A549 (cell line): ENCODE measurements around the gene RAB13. TPM values are rescaled to one million over a fixed set of nuclear protein-coding genes. Genes with fewer than 3 reads are reported as not detected.

Source experiments
- ATAC-seq, 2 experiments: fragments of 200-7000 bp in 1 of 2; fragments of >200 bp in 1 of 2; cut with Nextera tagmentation in 1 of 2; cut with Tn5 transposase in 1 of 2; 3 replicates each; pipeline versions ENCODE4 v1.8.0 to v1.9.1; 2018 to 2020; ENCODE audit warnings: mild to moderate bottlenecking in 1 of 2, moderate library complexity in 1 of 2
- CTCF ChIA-PET: fragments of 300-600 bp; sonication (Branson Sonifier 250); formaldehyde crosslinking; extraction: SDS; loops from one replicate; lab custom pipeline; 2021; ENCODE audit warnings: antibody characterized with exemption, inconsistent platforms; lab: Yijun Ruan, JAX
- POLR2A ChIA-PET: fragments of 350-600 bp; formaldehyde crosslinking; extraction: SDS; loops from one replicate; lab custom pipeline; 2021; ENCODE audit warnings: antibody characterized with exemption, inconsistent platforms; lab: Yijun Ruan, JAX
- DNase-seq, 2 experiments: peaks; one replicate each; pipeline versions ENCODE4 v3.0.0 to v3.0.0-alpha.2; 2011 to 2016; ENCODE audit warnings: low read depth in 1 of 2, low spot score in 1 of 2
- FAIRE-seq: peaks from 2 replicates; lab custom pipeline; 2011; peaks lifted over from hg19 to GRCh38; lab: Jason Lieb, UNC
- H3K27ac ChIP-seq, 2 experiments: fragments of >200 bp; sonication (Bioruptor Twin); formaldehyde crosslinking; 3 replicates each; pipeline ENCODE4 v1.5.1; 2016 to 2017
- H3K4me1 ChIP-seq: fragments of >200 bp; sonication (Bioruptor Twin); formaldehyde crosslinking; 3 replicates; pipeline ENCODE4 v1.6.1; 2016
- H3K4me2 ChIP-seq: fragments of >200 bp; sonication (Bioruptor Twin); formaldehyde crosslinking; 3 replicates; pipeline ENCODE4 v1.6.1; 2016
- H3K4me3 ChIP-seq: fragments of >200 bp; sonication (Bioruptor Twin); formaldehyde crosslinking; 3 replicates; pipeline ENCODE4 v1.5.1; 2016
- H3K9me3 ChIP-seq: fragments of >200 bp; sonication (Bioruptor Twin); formaldehyde crosslinking; 3 replicates; pipeline ENCODE4 v1.6.1; 2016
- CBX8 ChIP-seq: fragments of 200-600 bp; sonication (generic); IDR thresholded peaks from 2 replicates; pipeline ENCODE4 v1.6.1; 2016
- CHD4 ChIP-seq: fragments of 200-600 bp; sonication (generic); IDR thresholded peaks from 2 replicates; pipeline ENCODE4 v1.6.1; 2016; ENCODE audit warnings: antibody characterized with exemption, mild to moderate bottlenecking, borderline replicate concordance
- EP300 ChIP-seq, 2 experiments: fragments of >200 bp; sonication (Bioruptor Twin); formaldehyde crosslinking; IDR thresholded peaks; 2 replicates in 1 of 2; 3 replicates in 1 of 2; pipeline ENCODE4 v1.6.1; 2016 to 2017
- ESRRA ChIP-seq: fragments of 150-350 bp; IDR thresholded peaks from 2 replicates; pipeline ENCODE4 v1.6.1; 2014; ENCODE audit warnings: mild to moderate bottlenecking, low read length, borderline replicate concordance
- FOXS1 ChIP-seq: fragments of 250-450 bp; sonication (Bioruptor Pico); IDR thresholded peaks from 2 replicates; pipeline ENCODE4 v1.5.0; 2020; ENCODE audit warnings: mild to moderate bottlenecking, moderate library complexity
- HEYL ChIP-seq: fragments of 250-450 bp; sonication (Bioruptor Pico); IDR thresholded peaks from 2 replicates; pipeline ENCODE4 v1.8.0; 2021; ENCODE audit warnings: mild to moderate bottlenecking, moderate library complexity
- HOXB5 ChIP-seq: fragments of 250-450 bp; sonication (Bioruptor Pico); IDR thresholded peaks from 2 replicates; pipeline ENCODE4 v1.5.0; 2020; ENCODE audit warnings: mild to moderate bottlenecking, moderate library complexity
- JUN ChIP-seq, 2 experiments: fragments of >200 bp; sonication (Bioruptor Twin); formaldehyde crosslinking; IDR thresholded peaks; 2 replicates in 1 of 2; 3 replicates in 1 of 2; pipeline ENCODE4 v1.6.1; 2016 to 2017
- JUNB ChIP-seq: fragments of >200 bp; sonication (Bioruptor Twin); formaldehyde crosslinking; IDR thresholded peaks from 2 replicates; pipeline ENCODE4 v1.6.1; 2016
- KDM1A ChIP-seq: fragments of 200-600 bp; sonication (generic); IDR thresholded peaks from 2 replicates; pipeline ENCODE4 v1.6.1; 2016; ENCODE audit warnings: low read depth, mild to moderate bottlenecking
- MAFK ChIP-seq: fragments of 450-650 bp; IDR thresholded peaks from 2 replicates; pipeline ENCODE4 v1.6.1; 2014; ENCODE audit not compliant: partially characterized antibody
- MYC ChIP-seq: IDR thresholded peaks from 2 replicates; pipeline ENCODE4 v1.6.1; 2012; ENCODE audit warnings: mild to moderate bottlenecking, inconsistent platforms, low read length, improper control_type of control experiment, borderline replicate concordance
- NFE2L2 ChIP-seq: fragments of 150-350 bp; conservative IDR thresholded peaks from 2 replicates; pipeline ENCODE4 v1.6.1; 2014; ENCODE audit warnings: low read length
- NPAS2 ChIP-seq: fragments of 250-450 bp; sonication (Bioruptor Pico); IDR thresholded peaks from 2 replicates; pipeline ENCODE4 v1.8.0; 2022; ENCODE audit warnings: mild to moderate bottlenecking, moderate library complexity, borderline replicate concordance
- PHF8 ChIP-seq: fragments of 200-600 bp; sonication (generic); IDR thresholded peaks from 2 replicates; pipeline ENCODE4 v1.6.1; 2016; ENCODE audit warnings: low read depth, mild to moderate bottlenecking, antibody characterized with exemption, moderate library complexity, borderline replicate concordance
- RARB ChIP-seq: fragments of 250-450 bp; sonication (Bioruptor Pico); IDR thresholded peaks from 2 replicates; pipeline ENCODE4 v1.8.0; 2021; ENCODE audit warnings: mild to moderate bottlenecking, moderate library complexity
- REST ChIP-seq: fragments of 200-600 bp; sonication (generic); IDR thresholded peaks from 2 replicates; pipeline ENCODE4 v1.6.1; 2016; ENCODE audit warnings: antibody characterized with exemption, mild to moderate bottlenecking, moderate library complexity
- RFX5 ChIP-seq: fragments of 450-650 bp; IDR thresholded peaks from 2 replicates; pipeline ENCODE4 v1.7.1; 2014; ENCODE audit warnings: antibody characterized with exemption, mild to moderate bottlenecking, moderate library complexity
- SMC3 ChIP-seq: fragments of >200 bp; sonication (Bioruptor Twin); formaldehyde crosslinking; IDR thresholded peaks from 3 replicates; pipeline ENCODE4 v1.6.1; 2018; ENCODE audit warnings: inconsistent platforms
- SREBF2 ChIP-seq: fragments of 450-650 bp; IDR thresholded peaks from 2 replicates; pipeline ENCODE4 v1.6.1; 2014; ENCODE audit warnings: mild to moderate bottlenecking, moderate library complexity
- ZC3H11A ChIP-seq: fragments of 450-650 bp; IDR thresholded peaks from 2 replicates; pipeline ENCODE4 v1.6.1; 2014; ENCODE audit warnings: antibody characterized with exemption, mild to moderate bottlenecking
- ZNF302 ChIP-seq: fragments of 250-450 bp; sonication (Bioruptor Pico); IDR thresholded peaks from 2 replicates; pipeline ENCODE4 v1.9.0; 2021; ENCODE audit warnings: inconsistent platforms, mild to moderate bottlenecking, moderate library complexity
- ZSCAN20 ChIP-seq: fragments of 250-450 bp; sonication (Bioruptor Pico); IDR thresholded peaks from 2 replicates; pipeline ENCODE4 v1.8.0; 2022; ENCODE audit warnings: mild to moderate bottlenecking, moderate library complexity
- WGBS: methylation state at CpG from one replicate; pipeline ENCODE4 v1.1.6; 2017; ENCODE audit errors: missing lambda C conversion rate; 5-methylcytosine and 5-hydroxymethylcytosine counted together
- polyA plus RNA-seq, 4 experiments: library from polyadenylated mRNA; depleted of rRNA in 3 of 4; stranded (reverse); fragments of >200 nt; fragmentation: RNase III in 1 of 4; extraction: RNeasy Plus Mini Kit Qiagen cat#74134 plus additional on column Dnase treatment in 1 of 4; gene quantifications; 2 replicates in 3 of 4; 3 replicates in 1 of 4; pipeline ENCODE4 v1.2.3, GENCODE V29; 2011 to 2017
- TF ChIP-seq, protein P1 (sequence below): IDR thresholded peaks from 2 replicates; pipeline ENCODE4 v1.6.1; 2012
- TF ChIP-seq, protein P2 (sequence below): fragments of >200 bp; sonication (Bioruptor Twin); formaldehyde crosslinking; IDR thresholded peaks from 3 replicates; pipeline ENCODE4 v1.5.1; 2016
- TF ChIP-seq, protein P3 (sequence below): fragments of 250-450 bp; sonication (Bioruptor Pico); IDR thresholded peaks from 2 replicates; pipeline ENCODE4 v1.5.0; 2020; ENCODE audit warnings: low read depth, mild to moderate bottlenecking, moderate library complexity

The RAB13 gene
- polyA plus RNA-seq, 2 of the 4 experiments (the other 2 are of a cell fraction) = 90.9 to 160 TPM

DNA sequence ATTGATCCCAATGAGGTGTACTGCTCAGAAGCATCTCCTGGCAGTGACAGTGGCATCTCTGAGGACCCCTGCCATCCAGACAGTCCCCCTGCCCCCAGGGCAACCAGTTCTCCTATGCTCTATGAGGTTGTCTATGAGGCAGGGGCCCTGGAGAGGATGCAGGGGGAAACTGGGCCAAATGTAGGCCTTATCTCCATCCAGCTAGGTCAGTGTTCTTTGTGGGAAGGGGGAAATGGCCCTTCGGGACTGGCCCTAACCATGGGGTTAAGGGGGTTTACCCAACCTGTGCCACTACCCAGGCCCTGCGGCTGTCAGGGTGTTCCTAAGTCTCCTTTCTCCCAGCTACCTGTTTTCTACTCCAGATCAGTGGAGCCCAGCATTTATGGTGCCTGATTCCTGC lies 17.2 kb downstream of the RAB13 start:
- no peak overlapping the region; a peak in 1 of 6 replicates for H3K27ac ChIP-seq
- DNase-seq (no peak), ATAC-seq (no peak), FAIRE-seq (no peak)
- H3K9me3 ChIP-seq = no peaks in the 10 kb centered on the region
- TF ChIP-seq JUN (IDR thresholded peaks at IDR 0.05) = no peak
- TF ChIP-seq ZC3H11A = no peak
- TF ChIP-seq RARB (CRISPR knock-in tag) = no peak
- no peak for TF ChIP-seq PHF8
- TF ChIP-seq REST = no peak
- no peak for TF ChIP-seq SMC3
- no peak for TF ChIP-seq MAFK
- no peak for TF ChIP-seq HEYL (CRISPR knock-in tag)
- no peak for TF ChIP-seq ZSCAN20 (CRISPR knock-in tag)
- TF ChIP-seq, protein P1, sequence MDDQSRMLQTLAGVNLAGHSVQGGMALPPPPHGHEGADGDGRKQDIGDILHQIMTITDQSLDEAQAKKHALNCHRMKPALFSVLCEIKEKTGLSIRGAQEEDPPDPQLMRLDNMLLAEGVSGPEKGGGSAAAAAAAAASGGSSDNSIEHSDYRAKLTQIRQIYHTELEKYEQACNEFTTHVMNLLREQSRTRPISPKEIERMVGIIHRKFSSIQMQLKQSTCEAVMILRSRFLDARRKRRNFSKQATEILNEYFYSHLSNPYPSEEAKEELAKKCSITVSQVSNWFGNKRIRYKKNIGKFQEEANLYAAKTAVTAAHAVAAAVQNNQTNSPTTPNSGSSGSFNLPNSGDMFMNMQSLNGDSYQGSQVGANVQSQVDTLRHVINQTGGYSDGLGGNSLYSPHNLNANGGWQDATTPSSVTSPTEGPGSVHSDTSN = no peak
- no peak for TF ChIP-seq RFX5
- TF ChIP-seq ESRRA = no peak
- TF ChIP-seq JUNB = no peak
- TF ChIP-seq SREBF2 = no peak
- TF ChIP-seq MYC = no peak
- no peak for TF ChIP-seq FOXS1
- no peak for TF ChIP-seq NFE2L2
- TF ChIP-seq ZNF302 (CRISPR knock-in tag) = no peak
- 100% methylated on average over 2 of the region's 2 CpGs for WGBS
- CTCF ChIA-PET = interaction anchor here (0.7 to 4.7 kb wide), 6 partner anchors 9 to 578 kb away, joined by 3 to 52 read pairs (median 8); partner anchors contain the start of genes DENND4B, JTB and RAB13
- POLR2A ChIA-PET = interaction anchor here (3.4 to 4.2 kb wide), 2 partner anchors 8 to 22 kb away, joined by 40 to 78 read pairs; partner anchors contain the start of genes JTB and RPS27
- peaks cover 17% of the 10 kb centered on the region for H3K4me1 ChIP-seq
- no peak overlapping the region for H3K4me3 ChIP-seq
- H3K4me2 ChIP-seq = peak overlapping the region; percentile 99; the same call in 1 of the 3 replicates

DNA sequence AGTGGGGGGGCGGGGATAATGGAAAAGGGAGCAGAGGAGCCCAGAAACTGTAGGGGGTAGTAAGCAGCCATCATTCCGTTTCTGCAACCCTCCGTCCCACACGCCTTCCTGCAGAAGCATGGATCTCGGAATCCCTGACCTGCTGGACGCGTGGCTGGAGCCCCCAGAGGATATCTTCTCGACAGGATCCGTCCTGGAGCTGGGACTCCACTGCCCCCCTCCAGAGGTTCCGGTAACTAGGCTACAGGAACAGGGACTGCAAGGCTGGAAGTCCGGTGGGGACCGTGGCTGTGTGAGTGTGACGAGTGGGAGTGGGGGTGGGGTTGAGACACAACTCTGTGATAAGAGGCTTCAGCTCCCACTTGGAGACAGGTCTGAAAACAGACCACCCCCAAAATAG lies 17.7 kb downstream of the RAB13 start:
- Histone ChIP-seq H3K27ac (peak overlapping the region; percentile 90 to 92), H3K4me2 (peak overlapping the region; percentile 99), H3K4me3 (peak overlapping the region; percentile 64), H3K4me1 (peaks cover 17% of the 10 kb centered on the region), H3K9me3 (no peaks in the 10 kb centered on the region)
- DNase-seq = no peak
- no peak for FAIRE-seq
- WGBS = 86% methylated on average over 12 of the region's 13 CpGs
- no peak for ATAC-seq
- ChIA-PET POLR2A (interaction anchor here (1.6 to 4.2 kb wide), 5 partner anchors 9 to 214 kb away, joined by 4 to 78 read pairs (median 16); partner anchors contain the start of genes CRTC2, DENND4B, JTB and RPS27), CTCF (interaction anchor here (0.7 to 4.7 kb wide), 9 partner anchors 9 to 578 kb away, joined by 3 to 52 read pairs (median 5); partner anchors contain the start of genes CRTC2, DENND4B, JTB and RAB13)
- TF ChIP-seq, protein P2, sequence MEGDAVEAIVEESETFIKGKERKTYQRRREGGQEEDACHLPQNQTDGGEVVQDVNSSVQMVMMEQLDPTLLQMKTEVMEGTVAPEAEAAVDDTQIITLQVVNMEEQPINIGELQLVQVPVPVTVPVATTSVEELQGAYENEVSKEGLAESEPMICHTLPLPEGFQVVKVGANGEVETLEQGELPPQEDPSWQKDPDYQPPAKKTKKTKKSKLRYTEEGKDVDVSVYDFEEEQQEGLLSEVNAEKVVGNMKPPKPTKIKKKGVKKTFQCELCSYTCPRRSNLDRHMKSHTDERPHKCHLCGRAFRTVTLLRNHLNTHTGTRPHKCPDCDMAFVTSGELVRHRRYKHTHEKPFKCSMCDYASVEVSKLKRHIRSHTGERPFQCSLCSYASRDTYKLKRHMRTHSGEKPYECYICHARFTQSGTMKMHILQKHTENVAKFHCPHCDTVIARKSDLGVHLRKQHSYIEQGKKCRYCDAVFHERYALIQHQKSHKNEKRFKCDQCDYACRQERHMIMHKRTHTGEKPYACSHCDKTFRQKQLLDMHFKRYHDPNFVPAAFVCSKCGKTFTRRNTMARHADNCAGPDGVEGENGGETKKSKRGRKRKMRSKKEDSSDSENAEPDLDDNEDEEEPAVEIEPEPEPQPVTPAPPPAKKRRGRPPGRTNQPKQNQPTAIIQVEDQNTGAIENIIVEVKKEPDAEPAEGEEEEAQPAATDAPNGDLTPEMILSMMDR = no peak
- TF ChIP-seq NPAS2 (CRISPR knock-in tag) (no peak), MYC (no peak), HOXB5 (CRISPR knock-in tag) (no peak), SMC3 (no peak), EP300 (IDR thresholded peaks at IDR 0.05) (no peak), CHD4 (no peak), CBX8 (no peak), SREBF2 (no peak), KDM1A (no peak)
- TF ChIP-seq, protein P3, sequence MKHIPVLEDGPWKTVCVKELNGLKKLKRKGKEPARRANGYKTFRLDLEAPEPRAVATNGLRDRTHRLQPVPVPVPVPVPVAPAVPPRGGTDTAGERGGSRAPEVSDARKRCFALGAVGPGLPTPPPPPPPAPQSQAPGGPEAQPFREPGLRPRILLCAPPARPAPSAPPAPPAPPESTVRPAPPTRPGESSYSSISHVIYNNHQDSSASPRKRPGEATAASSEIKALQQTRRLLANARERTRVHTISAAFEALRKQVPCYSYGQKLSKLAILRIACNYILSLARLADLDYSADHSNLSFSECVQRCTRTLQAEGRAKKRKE (CRISPR knock-in tag) = no peak
- TF ChIP-seq, protein P1 = no peak
